LoVo (cell line): ENCODE data around the gene RBP3.

ENCODE experiments used
- DNase-seq: peaks from one replicate; pipeline ENCODE4 v3.0.0-alpha.2; 2016; ENCODE audit warnings: low spot score

Gene RBP3

GRCh38 chr10:47401874-47402640, 53.9 kb downstream of the RBP3 start:
- no peak for DNase-seq

GRCh38 chr10:47402641-47403301, 54.6 kb downstream of the RBP3 start:
- peak; percentile 85 for DNase-seq

GRCh38 chr10:47403446-47404318, 55.5 kb downstream of the RBP3 start:
- no peak for DNase-seq

GRCh38 chr10:47404446-47404845, 56.3 kb downstream of the RBP3 start:
- DNase-seq: no peak

- no peak for DNase-seq
These were observed 56.8 kb downstream of the RBP3 start for GRCh38 chr10:47404937-47405336.

- peak; percentile 25 for DNase-seq
These were observed 57.8 kb downstream of the RBP3 start for GRCh38 chr10:47405857-47406547.

- no peak for DNase-seq
These were observed 58.3 kb downstream of the RBP3 start for GRCh38 chr10:47406548-47406869.

- DNase-seq: peak; percentile 97
These were observed 58.9 kb downstream of the RBP3 start for GRCh38 chr10:47406870-47407691.
